Colonic mucosa (tissue), 4 donors: ENCODE results near the gene ATP12A. TPM values are rescaled to one million over a fixed set of nuclear protein-coding genes. Genes with fewer than 3 reads are reported as not detected.

Source experiments
- DNase-seq: peaks from one replicate; pipeline ENCODE4 v3.0.0-alpha.2; 2020
- H3K27ac ChIP-seq: fragments of 200-600 bp; one replicate; pipeline ENCODE4 v1.8.0; 2021
- H3K27me3 ChIP-seq: fragments of 200-600 bp; one replicate; pipeline ENCODE4 v1.8.0; 2021
- H3K36me3 ChIP-seq: fragments of 200-600 bp; one replicate; pipeline ENCODE4 v1.8.0; 2021
- H3K4me1 ChIP-seq: fragments of 200-600 bp; one replicate; pipeline ENCODE4 v1.8.0; 2021; ENCODE audit warnings: mild to moderate bottlenecking
- H3K4me3 ChIP-seq: fragments of 200-600 bp; one replicate; pipeline ENCODE4 v1.8.0; 2021
- H3K9ac ChIP-seq, 2 donors: one replicate each; pipeline ENCODE4 v1.7.0; 2013; ENCODE audit warnings: control low read depth in 2 of 2, low read depth in 2 of 2, low read length in 2 of 2
- H3K9me3 ChIP-seq: fragments of 200-600 bp; one replicate; pipeline ENCODE4 v1.8.0; 2021
- CTCF ChIP-seq: fragments of 200-600 bp; IDR thresholded peaks from one replicate; pipeline ENCODE4 v1.8.0; 2022; ENCODE audit warnings: antibody characterized with exemption, mild to moderate bottlenecking
- intact Hi-C: fragments of 100-400 bp; cut with DNase I; formaldehyde crosslinking; loops from one replicate; pipeline ENCODE4 v1.14.1; 2022
- total RNA-seq, 2 donors: library from RNA; stranded (reverse); fragmentation: NEBNext Ultra II Directional in 1 of 2; extraction: Animal tissue kit (Norgen Biotek cat#: 25700) in 1 of 2; gene quantifications; one replicate each; pipeline ENCODE4 v1.2.1, GENCODE V29; 2021
- donor health status: healthy.
- donor health status: DM: no; HTN: no; CAD: no.
- donor health status: DM: no; HTN: no; CAD: no.

Gene ATP12A
- total RNA-seq, 2 donors from 2014 or later: 0.64 to 1.4 TPM

GRCh38 chr13:24648983-24649687, 31.1 kb upstream of the ATP12A start:
- H3K9ac ChIP-seq: peak overlapping the region in 1 of 2 donors; percentile 6
- intact Hi-C loops: no loop called here
- peaks cover 11% of the 10 kb centered on the region for H3K4me1 ChIP-seq
- H3K9me3 ChIP-seq: no peaks in the 10 kb centered on the region
- no peaks in the 10 kb centered on the region for H3K27me3 ChIP-seq
- peak overlapping the region; percentile 44 for H3K27ac ChIP-seq
- DNase-seq: no peak
- no peak for TF ChIP-seq CTCF
- H3K4me3 ChIP-seq: no peak overlapping the region
- no peaks in the 10 kb centered on the region for H3K36me3 ChIP-seq

- Histone ChIP-seq H3K4me3 (no peak overlapping the region), H3K27ac (peak overlapping the region; percentile 44), H3K36me3 (no peaks in the 10 kb centered on the region), H3K9me3 (no peaks in the 10 kb centered on the region), H3K9ac (peak overlapping the region in 1 of 2 donors; percentile 6), H3K4me1 (peaks cover 11% of the 10 kb centered on the region), H3K27me3 (no peaks in the 10 kb centered on the region)
- DNase-seq: no peak
- TF ChIP-seq CTCF: no peak
- intact Hi-C loops: no loop called here
Observed at GRCh38 chr13:24649688-24650043, 30.5 kb upstream of the ATP12A start.

- TF ChIP-seq CTCF: no peak
Observed at GRCh38 chr13:24650161-24650560, 30.0 kb upstream of the ATP12A start.

GRCh38 chr13:24651718-24652345, 28.4 kb upstream of the ATP12A start:
- H3K4me3 ChIP-seq: no peak overlapping the region
- intact Hi-C loops: no loop called here
- H3K9ac ChIP-seq: peak overlapping the region in 1 of 2 donors; percentile 48
- no peaks in the 10 kb centered on the region for H3K36me3 ChIP-seq
- DNase-seq: peak; percentile 85
- H3K9me3 ChIP-seq: no peaks in the 10 kb centered on the region
- peak overlapping the region; percentile 62 for H3K27ac ChIP-seq
- TF ChIP-seq CTCF: no peak
- no peaks in the 10 kb centered on the region for H3K27me3 ChIP-seq
- H3K4me1 ChIP-seq: peaks cover 11% of the 10 kb centered on the region

More at GRCh38 chr13:24650161-24650560, 30.0 kb upstream of the ATP12A start:
- DNase-seq: no peak
- no peaks in the 10 kb centered on the region for H3K36me3 ChIP-seq
- H3K4me3 ChIP-seq: no peak overlapping the region
- no peak overlapping the region for H3K9ac ChIP-seq
- H3K4me1 ChIP-seq: peaks cover 11% of the 10 kb centered on the region
- H3K9me3 ChIP-seq: no peaks in the 10 kb centered on the region
- peak overlapping the region; percentile 44 for H3K27ac ChIP-seq
- no peaks in the 10 kb centered on the region for H3K27me3 ChIP-seq
- intact Hi-C loops: no loop called here

- no peak for DNase-seq
- H3K4me3 ChIP-seq: no peak overlapping the region
- no peak for TF ChIP-seq CTCF
- peak overlapping the region; percentile 62 for H3K27ac ChIP-seq
- intact Hi-C loops: no loop called here
- no peak overlapping the region for H3K9ac ChIP-seq
- H3K4me1 ChIP-seq: peaks cover 11% of the 10 kb centered on the region
- H3K9me3 ChIP-seq: no peaks in the 10 kb centered on the region
- no peaks in the 10 kb centered on the region for H3K36me3 ChIP-seq
- H3K27me3 ChIP-seq: no peaks in the 10 kb centered on the region
Observed at GRCh38 chr13:24652359-24652758, 27.8 kb upstream of the ATP12A start.
